Measurements from ENCODE around the gene CCL19.

GRCh38 chr9:34688329-34689115 is 2.6 kb downstream of the CCL19 start:
- TF ChIP-seq POLR2AphosphoS5 (IDR thresholded peaks at IDR 0.05; ENCODE audit: borderline replicate concordance, low read depth, low read length) = no peak
- no peak for TF ChIP-seq EZH2 (IDR thresholded peaks at IDR 0.05)
- no peak for TF ChIP-seq FOXP2 (optimal IDR thresholded peaks at IDR 0.05; ENCODE audit: control extremely low read depth, extremely low read length, insufficient read depth)
